Embryonic facial prominence (tissue), 1 donor: ENCODE data around the gene PSPN.
"Not testable (repeated sequence)": the region's sequence is repeated elsewhere in the genome, so short reads cannot be mapped to it uniquely, and the experiment has no call there.

ENCODE experiments used
- DNase-seq: peaks from one replicate; pipeline ENCODE4 v3.0.0-alpha.2; 2016; ENCODE audit errors: extremely low spot score

Gene PSPN

DNA sequence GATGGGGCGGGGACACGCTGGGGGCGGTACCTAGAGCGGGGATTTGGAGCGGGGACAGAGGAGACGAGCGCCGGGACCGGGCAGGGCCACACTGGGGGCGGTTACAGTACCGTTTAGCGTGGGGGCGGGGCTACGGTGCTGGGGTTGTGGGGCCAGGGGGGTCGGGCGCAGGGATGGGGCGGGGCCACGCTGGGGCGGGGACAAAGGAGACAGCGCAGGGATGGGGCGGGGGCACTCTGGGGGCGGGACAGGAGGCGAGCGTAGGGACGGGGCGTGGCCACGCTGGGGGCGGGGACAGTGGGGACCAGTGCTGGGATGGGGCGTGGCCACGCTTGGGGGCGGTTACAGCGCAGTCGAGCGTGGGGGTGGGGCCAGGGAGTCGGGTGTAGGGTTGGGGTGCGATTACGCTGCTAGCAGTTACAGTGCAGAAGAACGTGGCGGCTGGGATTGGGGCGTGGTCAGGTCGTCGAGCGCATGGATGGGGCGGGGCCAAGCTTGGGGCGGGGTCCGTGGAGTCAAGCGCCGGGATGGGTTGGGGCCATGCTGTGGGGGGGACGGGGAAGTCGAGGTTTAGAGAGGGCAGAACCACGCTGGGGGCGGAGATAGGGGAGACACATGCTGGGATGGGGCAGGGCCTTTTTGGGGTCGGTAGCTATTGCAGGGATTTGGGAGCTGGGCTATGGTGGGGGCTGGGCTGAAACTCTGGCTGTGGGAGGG, 2.5 kb downstream of the PSPN start:
- peak; percentile 98 for DNase-seq

DNA sequence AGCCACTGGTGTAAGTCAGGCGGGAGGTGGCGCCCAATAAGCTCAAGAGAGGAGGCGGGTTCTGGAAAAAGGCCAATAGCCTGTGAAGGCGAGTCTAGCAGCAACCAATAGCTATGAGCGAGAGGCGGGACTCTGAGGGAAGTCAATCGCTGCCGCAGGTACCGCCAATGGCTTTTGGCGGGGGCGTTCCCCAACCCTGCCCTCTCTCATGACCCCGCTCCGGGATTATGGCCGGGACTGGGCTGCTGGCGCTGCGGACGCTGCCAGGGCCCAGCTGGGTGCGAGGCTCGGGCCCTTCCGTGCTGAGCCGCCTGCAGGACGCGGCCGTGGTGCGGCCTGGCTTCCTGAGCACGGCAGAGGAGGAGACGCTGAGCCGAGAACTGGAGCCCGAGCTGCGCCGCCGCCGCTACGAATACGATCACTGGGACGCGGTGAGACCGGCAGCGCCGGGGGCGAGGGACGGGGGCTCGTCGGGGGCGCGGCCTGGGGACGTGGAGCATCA, 3.1 kb downstream of the PSPN start, which contains the start of gene ALKBH7:
Gene ALKBH7 (plus strand): TSS at position 201 of the 502 bp plus-strand sequence. CDS start 27 bp downstream, at position 228.
- peak; percentile 100 for DNase-seq

DNA sequence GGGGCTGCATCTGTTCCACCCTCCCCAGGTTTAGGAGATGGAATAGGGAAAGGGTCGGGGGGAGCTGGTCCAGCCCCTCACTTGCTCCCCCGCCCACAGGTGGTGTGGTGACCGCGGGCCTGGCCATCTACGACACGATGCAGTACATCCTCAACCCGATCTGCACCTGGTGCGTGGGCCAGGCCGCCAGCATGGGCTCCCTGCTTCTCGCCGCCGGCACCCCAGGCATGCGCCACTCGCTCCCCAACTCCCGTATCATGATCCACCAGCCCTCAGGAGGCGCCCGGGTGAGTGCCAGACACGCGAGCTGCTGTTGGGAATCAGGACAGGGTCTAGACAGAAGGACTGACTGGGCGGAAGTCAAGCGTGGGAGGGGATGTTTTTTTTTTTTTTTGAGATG, 11.4 kb downstream of the PSPN start:
- no peak for DNase-seq

GRCh38 chr19:6362351-6362801, 13.4 kb downstream of the PSPN start:
- no peak for DNase-seq

DNA sequence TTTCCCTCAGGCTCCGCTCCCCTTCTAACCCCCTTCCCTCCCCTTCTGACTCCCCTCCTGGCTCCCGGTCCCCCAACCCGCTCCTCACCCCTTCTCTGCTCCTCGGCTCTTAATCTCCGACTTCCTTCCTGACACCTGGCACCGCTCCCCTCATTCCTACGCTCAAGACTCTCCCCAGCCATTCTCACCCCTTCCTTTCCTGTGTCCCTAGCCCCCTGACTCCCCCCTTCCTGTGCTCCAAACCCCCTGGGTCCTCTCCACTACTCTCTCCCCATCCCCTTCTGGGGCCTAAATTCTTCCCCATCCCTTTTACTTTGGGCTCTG, 13.7 kb downstream of the PSPN start:
- no peak for DNase-seq

- not testable (repeated sequence) for DNase-seq
Measured at GRCh38 chr19:6360857-6361216, 14.9 kb downstream of the PSPN start.

GRCh38 chr19:6360445-6360844, 15.3 kb downstream of the PSPN start:
- not testable (repeated sequence) for DNase-seq

- DNase-seq = no peak
Measured at GRCh38 chr19:6359568-6360341, 16.0 kb downstream of the PSPN start.

GRCh38 chr19:6358003-6358402, 17.7 kb downstream of the PSPN start:
- no peak for DNase-seq

- no peak for DNase-seq
Measured at GRCh38 chr19:6357174-6357573, 18.6 kb downstream of the PSPN start.

DNA sequence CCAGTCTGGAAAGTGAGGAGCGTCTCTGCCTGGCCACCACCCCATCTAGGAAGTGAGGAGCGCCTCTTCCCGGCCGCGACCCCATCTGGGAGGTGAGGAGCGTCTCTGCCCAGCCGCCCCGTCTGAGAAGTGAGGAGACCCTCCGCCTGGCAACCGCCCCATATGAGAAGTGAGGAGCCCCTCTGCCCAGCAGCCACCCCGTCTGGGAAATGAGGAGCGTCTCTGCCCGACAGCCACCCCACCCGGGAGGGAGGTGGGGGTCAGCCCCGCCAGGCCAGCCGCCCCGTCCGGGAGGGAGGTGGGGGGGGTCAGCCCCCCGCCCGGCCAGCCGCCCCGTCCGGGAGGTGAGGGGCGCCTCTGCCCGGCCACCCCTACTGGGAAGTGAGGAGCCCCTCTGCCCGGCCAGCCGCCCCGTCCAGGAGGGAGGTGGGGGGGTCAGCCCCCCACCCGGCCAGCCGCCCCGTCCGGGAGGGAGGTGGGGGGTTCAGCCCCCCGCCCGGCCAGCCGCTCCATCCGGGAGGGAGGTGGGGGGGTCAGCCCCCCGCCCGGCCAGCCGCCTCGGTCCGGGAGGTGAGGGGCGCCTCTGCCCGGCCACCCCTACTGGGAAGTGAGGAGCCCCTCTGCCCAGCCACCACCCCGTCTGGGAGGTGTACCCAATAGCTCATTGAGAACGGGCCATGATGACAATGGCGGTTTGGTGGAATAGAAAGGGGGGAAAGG, 20.3 kb downstream of the PSPN start:
- not testable (repeated sequence) for DNase-seq

DNA sequence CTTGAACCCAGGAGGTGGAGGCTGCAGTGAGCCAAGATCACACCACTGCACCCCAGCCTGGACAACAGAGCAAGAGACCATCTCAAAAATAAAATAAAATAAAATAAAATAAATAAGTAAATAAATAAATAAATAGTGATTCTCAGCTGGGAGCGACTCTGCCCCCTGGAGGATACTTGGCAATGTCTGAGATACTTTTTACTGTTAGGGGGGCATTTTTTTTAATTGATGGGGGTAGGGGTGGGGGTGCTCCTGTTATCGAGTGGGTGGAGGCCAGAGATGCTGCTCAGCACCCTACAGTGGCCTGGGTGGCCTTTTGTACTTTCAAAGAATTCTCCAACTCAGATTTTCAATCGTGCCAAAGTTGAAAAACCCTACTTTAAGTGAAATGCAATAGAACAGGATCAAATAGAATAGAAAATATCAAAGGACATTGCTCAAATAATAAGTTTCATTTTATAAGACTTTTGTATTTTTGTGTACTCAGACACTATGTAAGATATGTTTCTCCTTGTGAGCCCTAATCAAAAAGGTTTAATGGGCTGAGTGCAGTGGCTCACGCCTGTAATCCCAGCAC, 21.5 kb downstream of the PSPN start:
- DNase-seq = no peak

DNA sequence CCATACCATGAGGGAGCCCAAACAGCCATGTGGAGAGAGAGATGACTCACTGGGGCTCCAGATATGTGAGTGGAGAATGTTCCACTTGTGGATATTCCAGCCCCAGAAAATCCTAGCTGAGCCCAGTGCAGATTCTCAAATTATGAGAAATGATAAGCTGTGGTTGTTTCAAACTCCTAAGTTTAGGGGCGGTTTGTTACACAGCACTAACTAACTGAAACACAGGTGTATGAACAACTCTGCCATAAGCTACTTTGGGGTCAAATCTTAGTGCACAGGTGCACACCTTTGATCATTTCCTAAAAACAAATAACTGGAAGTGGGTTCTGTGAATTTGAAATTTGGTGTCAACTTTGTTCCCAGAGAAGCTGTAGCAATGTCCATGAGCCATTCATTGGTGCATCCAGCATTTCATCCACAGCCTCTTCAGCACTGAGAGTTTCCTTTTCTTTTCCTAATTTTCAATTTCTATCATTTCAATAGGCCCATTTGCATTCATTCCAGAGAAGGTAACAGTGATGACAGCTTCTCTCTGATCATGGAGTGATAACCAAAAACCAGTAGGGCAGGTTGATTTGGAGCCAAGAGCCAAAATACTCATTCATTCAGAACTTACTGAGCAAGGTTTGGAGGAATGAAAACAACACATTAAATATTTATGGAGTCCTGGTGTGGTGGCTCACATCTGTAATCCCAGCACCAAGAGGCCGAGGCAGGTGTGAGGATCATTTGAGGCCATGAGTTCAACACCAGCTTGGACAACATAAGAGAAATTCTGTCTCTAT, 23.2 kb downstream of the PSPN start:
- DNase-seq = no peak

DNA sequence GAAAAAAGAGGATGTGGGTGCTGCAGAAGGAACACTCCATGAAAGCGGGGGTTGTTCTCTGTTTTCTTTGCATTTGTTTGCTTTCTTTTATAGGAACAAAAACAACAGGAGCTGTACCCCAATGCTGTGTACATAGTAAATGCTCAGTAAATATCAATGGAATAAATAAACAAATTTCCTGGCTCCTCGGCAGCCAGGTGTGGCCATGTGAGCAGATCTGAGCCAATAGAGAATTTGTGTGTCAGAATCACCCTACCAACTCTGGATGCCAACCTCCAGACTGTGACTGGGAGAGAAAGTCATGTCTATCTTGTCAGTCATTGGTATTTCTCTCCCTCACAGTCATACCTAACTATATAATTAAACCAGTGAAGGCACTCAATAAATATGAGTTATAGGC, 25.0 kb downstream of the PSPN start:
- no peak for DNase-seq

- not testable (repeated sequence) for DNase-seq
Measured at GRCh38 chr19:6349271-6349670, 26.5 kb downstream of the PSPN start.

GRCh38 chr19:6343462-6343861, 32.3 kb downstream of the PSPN start:
- no peak for DNase-seq

- DNase-seq = no peak
Measured at GRCh38 chr19:6340493-6341201, 35.1 kb downstream of the PSPN start.

DNA sequence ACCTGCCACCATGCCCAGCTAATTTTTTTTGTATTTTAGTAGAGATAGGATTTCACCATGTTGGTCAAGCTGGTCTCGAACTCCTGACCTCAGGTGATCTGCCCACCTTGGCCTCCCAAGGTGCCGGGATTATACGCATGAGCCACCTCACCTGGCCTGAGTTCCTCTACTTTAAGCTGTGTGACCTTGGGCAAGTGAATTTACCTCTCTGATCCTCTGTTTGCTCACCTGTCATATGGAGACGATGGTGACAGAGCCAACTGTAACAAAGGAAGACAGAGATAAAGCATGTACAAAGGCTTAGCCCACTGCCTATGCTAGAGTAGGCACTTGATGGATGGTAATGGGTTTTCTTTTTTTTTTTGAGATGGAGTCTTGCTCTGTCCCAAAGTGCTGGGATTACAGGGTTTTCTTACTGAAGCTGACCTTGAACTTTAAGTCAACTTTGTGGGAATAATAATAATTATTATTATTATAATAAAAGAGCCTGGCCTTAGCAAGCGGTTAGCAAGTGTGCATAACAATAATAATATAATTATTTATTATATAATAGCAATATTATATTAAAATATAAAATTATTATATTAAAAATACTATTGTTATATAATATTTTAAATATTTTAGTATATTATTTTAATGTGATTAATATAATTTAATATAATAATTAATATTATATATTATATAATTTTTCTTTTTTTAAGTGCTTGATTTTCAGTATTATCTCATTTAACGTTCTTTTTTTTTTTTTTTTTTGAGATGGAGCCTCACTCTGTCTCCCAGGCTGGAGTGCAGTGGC, 41.0 kb downstream of the PSPN start:
- DNase-seq = no peak

DNA sequence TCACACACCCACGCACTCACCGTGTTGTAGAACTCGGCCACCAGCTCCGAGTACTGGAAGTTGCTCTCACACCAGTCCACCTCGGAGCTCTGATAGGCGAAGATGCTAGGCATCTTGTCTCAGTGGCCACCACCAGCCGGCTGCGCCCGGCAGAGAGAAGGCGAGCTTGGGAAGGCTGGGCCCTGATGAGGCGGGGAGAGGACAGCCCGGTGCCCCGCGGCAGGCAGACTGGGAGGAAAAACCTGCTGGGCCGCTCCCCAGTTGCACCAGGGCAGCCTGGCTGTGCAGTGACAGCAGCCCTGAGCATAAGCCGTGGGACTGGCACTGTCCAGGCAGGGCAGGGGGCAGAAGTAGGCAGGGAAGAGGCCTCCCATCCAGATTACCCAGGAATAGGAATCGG, 42.3 kb downstream of the PSPN start, which contains the start of gene ACER1:
Gene ACER1 (minus strand): TSS at position 174 of the 400 bp plus-strand sequence. CDS start 61 bp downstream, at position 113.
- DNase-seq = no peak

DNA sequence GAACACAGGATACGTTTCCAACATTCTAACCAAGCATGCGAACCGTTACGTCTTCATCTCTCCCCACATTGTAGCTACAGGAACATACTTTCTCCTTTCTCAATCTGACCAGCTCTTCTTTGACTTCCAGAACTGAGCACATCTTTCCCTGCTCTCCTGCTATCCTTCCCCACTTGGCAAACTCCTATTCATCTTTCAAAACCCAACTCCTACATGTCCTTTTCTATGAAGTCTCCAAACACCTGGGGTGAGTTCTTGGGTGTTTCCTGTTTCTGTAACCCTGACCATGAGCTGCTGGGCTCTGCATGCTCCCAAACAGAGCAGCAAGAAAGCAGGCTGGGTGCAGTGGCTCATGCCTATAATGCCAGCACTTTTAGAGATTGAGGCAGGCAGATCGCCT, 48.9 kb downstream of the PSPN start:
- no peak for DNase-seq
